Measurements from ENCODE around the gene PDGFD.
"Not testable (repeated sequence)": the region's sequence is repeated elsewhere in the genome, so short reads cannot be mapped to it uniquely, and the experiment has no call there.

The PDGFD gene

DNA sequence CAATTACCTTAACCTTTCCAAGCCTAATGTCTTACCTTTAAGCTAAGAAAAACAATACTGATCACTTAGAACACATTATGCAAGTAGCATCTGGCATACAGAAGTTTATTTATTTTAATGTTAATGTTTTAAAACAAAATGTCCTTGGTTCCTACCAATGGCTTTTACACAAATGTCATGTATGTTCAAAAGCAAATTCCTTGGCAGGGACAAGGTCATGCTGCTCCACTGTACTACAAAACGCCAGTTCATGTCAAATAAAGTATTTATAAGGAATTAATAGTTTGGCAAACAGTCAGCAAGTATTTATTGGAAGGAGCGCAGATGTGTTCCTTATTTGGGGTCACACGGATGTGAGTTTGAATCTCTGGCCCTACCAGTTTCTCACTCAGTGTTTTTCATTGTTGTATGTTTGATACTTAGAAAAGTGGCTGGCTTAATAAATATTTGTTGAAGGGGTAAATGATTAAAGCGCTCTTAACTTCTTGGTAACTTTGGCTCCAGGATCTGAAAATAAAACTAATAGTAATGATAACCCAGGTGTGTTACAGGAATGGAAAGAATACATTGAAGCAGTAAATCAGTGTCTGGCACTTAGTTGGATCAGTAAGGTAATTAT is 108.9 kb downstream of the PDGFD start:
- DNase-seq (ENCODE audit: low read depth in 2 of 2) = no peak

DNA sequence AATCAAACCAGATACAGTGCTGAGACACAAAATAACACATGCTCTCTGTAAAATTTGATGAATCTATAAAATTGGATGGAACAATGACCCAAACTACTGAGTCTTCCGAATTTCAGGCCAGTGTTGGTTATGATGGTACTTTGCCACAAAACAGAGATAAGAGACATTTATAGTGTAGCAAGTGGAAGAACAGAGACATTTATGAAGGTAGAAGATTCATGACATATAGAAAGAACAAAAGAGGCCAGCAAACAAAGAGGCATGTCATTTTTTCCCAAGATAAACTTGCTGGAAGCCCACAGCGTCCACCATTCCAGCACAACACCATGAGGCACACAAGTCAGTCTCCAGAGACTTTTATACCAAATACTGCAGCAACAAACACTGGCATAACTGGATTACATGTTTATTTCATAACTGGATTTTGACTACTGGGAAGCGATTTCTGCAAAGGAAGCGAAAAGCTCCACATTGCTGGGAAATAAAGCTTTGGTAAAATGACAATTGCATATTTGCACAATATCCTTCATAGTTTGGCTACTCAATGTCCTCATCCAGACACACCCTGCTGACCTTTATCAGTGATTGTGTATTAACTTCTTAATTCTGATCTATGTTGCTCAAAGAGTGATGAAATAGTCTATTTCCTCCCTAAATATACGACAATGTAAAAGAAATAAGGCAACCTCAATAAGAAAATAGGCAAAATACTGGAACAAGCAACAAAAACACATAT is 110.0 kb downstream of the PDGFD start:
- DNase-seq (ENCODE audit: low read depth in 2 of 2) = no peak

DNA sequence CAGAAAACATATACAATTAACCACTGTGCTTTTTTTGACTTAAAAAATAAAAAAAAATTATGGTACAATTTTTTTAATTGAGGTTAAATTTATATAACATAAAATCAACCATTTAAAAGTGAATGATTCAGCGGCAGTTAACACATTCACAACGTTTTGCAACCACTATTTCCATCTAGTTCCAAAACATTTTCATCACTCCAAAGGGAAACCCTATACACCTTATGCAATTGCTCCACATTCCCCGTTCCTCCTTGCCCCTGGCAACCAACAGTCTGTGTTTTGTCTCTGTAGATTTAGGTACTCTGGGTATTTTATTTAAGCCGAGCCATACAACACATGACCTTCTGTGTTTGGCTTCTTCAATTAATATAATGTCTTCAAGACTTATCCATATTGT is 112.2 kb downstream of the PDGFD start:
- no peak for DNase-seq (ENCODE audit: low read depth in 2 of 2)

DNA sequence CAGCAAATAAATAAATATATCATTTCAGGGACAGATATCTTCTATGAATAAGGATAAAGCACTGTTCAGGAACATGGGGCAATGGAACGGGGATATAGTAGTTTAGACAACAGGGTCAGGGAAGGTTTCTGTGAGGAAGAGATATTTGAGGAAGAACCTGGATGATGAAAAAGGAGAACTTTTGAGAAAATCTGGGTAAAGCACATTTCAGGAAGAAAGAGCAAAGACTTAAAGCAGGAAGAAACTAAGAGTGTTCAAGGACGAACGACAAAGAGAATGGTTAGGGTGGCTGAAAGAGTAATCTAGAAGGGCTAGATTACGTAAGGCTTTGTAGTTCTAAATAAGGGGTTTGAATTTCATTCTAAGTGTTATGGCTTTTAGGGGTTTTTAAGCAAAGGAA is 114.8 kb downstream of the PDGFD start:
- DNase-seq (ENCODE audit: low read depth in 2 of 2) = no peak

DNA sequence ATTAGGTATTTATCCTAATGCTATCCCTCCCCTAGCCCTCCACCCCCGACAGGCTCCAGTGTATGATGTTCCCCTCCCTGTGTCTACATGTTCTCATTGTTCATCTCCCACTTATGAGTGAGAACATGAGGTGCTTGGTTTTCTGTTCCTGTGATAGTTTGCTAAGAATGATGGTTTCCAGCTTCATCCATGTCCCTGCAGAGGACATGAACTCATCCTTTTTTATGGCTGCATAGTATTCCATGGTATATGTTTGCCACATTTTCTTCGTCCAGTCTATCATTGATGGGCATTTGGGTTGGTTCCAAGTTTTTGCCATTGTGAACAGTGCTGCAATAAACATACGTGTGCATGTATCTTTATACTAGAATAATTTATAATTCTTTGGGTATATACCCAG is 117.1 kb downstream of the PDGFD start:
- DNase-seq (ENCODE audit: low read depth in 2 of 2) = not testable (repeated sequence)

DNA sequence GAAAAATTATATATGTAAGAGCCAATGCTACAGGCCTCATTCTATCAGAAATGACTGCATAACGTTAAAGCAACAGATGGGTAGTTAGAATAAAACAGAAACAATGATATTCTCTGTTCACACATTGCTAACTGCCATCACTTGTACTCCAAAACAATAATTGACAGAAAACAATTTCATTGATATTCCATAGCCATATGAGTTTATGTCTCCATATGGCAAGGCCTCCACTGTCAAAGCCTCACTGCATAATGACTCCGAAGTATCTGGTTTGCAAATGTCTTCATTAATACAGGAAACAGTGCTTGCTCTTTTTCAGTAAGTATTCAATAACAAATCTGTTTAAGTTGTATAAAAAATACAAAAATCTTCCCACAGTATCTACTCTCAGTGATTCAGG is 117.6 kb downstream of the PDGFD start:
- no peak for DNase-seq (ENCODE audit: low read depth in 2 of 2)

DNA sequence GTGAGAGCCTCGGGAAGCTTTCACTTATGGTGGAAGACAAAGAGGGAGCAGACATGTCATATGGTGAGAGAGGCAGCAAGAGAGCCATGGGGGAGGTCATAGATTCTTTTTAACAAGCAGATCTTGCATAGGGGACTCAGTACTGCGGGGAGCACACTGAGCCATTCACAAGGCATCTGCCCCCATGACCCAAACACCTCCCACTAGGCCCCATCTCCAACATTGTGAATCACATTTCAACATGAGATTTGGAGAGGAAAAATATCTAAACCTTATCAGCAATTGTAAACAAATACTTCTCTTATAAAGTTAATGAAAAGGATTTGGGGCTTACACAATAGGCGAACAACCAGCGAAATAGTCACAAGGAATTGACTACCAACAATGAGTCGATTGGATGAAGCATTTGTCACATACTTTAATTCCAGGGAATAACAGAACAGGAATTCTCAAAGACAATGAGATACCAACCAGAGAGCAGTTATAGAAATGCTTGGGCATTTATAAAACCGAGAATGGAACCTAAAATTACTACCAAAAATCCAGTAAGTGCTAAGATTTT is 120.2 kb downstream of the PDGFD start:
- no peak for DNase-seq (ENCODE audit: low read depth in 2 of 2)

DNA sequence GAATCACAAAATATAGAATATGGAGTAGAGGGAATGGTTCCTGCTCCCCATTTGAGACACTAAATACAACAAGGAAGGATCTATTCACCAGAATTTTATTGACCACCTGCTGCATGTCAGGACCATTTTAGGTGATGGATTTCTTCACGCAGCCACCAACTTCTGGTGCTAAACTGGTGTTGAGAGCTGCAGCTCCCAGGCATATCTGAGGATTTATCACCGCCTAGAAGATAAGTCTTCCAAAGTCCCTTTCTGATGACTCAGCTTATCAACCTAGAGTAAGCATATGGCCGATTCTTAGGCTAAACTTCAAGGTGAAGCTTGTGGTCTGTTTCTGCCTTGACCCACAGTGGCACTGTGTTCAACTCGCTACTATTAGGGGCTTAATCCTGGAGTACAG is 120.8 kb downstream of the PDGFD start:
- no peak for DNase-seq (ENCODE audit: low read depth in 2 of 2)

DNA sequence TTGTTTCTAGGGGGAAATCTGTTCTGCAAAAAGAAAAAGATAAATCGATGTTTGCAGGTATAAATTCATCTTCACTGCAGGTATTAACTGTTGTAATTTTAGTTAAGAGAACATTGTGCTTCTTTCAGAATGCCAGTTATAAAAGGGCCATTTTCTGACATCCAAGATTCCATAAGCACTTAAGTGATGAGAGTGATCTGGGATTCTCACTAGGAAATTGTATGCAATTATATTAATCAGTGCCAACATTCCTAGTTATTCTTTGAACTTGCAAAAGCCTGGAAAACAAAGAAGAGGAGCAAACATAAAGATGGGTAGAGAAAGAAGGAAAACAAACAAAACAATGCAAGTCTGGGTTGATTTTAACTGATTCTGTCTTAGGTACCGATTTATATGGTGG is 122.2 kb downstream of the PDGFD start:
- DNase-seq (ENCODE audit: low read depth in 2 of 2) = no peak

DNA sequence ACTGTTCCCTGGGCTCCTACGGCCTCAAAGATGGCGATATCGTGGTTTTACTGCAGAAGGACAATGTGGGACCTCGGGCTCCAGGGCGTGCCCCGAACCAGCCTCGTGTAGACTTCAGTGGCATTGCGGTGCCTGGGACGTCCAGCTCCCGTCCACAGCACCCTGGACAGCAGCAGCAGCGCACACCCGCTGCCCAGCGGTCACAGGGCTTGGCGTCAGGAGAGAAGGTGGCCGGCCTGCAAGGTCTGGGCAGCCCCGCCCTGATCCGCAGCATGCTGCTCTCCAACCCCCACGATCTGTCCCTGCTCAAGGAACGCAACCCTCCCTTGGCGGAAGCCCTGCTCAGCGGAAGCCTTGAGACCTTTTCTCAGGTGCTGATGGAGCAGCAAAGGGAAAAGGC is 127.0 kb downstream of the PDGFD start:
- no peak for DNase-seq (ENCODE audit: low read depth in 2 of 2)

DNA sequence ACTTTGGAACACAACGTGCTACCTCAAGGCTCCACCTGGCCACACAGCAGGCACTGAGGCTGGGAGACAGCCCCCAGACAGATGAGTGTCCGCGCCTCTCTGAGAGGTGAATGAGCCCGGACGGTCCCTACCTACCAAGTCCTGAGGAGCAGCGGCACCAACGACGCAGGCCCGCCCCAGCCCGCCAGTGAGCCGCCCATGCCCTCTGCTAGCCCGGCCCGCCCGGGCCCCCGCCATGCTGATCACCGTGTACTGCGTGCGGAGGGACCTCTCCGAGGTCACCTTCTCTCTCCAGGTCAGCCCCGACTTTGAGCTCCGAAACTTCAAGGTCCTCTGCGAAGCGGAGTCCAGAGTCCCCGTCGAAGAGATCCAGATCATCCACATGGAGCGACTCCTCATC is 127.4 kb downstream of the PDGFD start, which contains the start of gene DDI1:
Gene DDI1, plus strand, starts transcription at position 53 of the 400 bp plus-strand sequence. Its CDS starts 183 bp downstream, at position 236.
- DNase-seq (ENCODE audit: low read depth in 2 of 2) = no peak

DNA sequence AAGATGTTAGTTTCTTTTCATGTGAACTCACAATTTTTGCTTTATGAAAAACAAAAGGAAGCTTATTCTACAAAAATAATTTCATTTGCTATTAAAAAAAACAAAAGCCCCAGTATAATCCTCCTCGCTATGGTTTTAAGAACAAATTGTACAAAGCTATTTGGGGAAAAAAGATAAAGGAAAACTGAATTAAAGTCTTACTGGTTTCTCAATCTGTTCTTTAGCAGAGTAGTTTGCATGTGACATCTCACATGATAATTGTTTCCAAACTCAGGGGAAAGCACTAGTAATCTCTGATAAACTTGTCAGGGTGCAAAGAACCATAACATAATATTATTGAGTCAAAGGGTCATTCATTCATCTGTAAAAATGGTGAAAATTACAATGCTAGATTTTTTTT is 130.4 kb downstream of the PDGFD start:
- no peak for DNase-seq (ENCODE audit: low read depth in 2 of 2)

DNA sequence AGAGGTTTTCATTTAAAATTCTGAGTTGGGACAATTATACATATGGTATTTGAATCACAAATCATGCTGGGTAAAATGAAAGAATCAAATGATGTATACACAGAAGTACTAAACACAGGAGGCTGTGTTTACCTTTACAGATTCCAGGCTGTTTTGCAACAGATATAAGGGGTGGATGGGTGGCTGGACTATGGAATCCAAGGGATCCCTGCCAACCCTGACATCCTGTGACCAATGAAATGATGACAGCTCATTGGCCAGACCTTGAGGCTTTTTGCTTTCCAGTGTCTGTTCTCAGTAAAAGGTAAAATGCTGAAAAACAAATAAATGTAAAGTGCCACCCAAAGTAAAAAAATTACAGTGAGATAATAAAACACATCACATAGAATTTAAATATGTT is 130.8 kb downstream of the PDGFD start:
- DNase-seq (ENCODE audit: low read depth in 2 of 2) = no peak

DNA sequence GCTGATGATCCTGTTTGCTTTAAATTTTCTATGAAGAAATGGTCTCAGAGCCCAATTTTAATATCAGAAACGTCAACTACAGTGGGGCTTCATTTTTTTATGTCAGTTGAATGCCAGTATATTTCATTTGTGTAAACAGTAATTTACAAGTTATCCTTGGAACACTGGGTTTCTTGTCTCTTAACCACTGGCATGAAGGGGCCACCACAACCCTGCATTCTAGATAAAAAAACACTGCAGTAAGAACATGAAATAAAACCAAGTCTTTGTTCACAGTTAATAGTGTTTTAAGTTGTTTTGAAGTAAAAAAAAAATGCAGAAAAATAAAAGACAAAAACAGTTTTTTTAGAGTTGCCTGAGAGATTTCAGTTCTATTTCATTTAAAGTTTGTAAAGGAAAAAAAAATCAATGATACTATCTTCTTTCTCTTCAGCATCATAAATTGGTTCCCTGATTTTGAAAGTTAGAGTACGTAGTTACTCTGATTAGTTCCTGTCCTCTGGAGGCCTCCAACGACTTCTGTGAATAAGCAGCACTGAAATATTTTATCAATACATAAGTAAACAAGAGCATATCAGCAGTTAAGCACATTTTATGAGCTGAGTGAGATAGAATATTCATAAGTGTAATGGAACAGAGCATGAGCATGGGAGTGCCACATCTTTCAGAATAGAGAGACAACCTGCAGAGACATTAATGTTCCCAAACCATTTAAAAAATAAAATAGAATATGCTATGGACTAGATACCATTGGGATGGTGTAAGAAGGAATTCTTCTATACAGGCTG is 135.3 kb downstream of the PDGFD start:
- DNase-seq (ENCODE audit: low read depth in 2 of 2) = no peak

DNA sequence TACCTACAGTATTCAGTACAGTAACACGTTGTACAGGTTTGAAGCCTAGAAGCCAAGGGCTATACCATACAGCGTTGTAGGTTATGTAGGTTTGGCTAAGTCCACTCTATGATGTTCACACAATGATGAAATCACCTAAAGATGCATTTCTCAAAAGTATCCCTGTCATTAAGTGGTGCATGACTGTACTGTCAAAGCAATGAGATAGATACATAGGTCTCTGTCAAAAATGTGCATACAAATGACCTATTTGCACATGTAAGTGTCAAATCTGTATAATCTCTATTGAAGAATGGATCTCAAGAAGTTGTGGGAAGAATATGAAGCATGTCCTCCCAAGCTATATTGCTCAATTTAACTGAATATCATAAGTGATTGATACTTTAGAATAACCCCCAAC is 139.4 kb downstream of the PDGFD start:
- no peak for DNase-seq (ENCODE audit: low read depth in 2 of 2)

DNA sequence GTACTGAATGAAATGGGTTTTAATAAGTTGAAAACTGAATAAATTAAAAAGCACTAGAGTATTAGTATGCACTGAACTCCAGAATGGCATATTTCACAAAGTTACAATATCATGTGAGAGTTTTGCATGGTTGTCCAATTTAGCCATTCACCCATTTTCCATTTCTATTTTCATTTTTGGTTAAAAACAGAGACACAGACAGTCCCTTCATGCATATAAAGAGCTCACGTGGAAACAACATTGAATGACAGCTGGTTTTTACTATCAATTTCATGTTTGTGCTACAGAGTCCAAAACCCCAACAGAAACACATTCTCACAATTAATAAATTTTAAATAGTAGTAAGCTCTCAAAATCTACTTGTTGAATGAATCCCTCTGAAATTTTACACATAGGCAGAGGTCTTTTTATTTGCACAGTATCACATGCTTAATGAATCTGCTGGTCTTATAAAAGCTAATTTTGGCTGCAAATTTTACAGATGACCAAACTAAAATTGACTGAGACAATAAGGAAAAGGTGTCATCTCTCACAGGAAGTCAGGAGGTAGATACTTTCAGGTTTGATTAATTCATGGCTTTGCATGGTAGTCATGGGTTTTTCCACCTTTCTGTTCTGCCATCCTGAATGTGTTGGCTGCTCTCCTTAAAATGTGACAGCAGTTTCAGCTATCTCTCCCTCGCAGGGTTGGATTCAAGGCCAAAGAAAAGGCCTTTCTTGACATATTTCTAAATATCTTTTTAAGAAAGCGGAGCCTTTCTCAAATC is 148.1 kb downstream of the PDGFD start:
- DNase-seq (ENCODE audit: low read depth in 2 of 2) = no peak

DNA sequence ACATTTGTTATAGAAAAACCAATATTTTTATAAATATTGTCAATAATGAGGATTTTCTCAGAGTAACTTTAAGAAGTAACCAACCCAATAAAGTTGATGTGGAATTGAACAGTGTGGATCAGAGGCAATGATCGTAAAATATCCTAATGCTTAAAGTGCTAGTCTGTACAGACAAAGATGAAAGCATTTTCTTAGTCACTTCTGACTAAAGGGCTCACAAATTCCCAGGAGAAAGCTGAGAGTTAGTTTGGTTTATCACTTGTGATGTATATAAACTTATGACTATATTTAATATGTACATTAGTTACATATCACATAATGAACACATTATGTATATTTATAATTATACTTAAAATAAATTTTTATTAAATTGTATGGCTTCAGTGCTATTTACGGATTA is 152.9 kb downstream of the PDGFD start:
- DNase-seq (ENCODE audit: low read depth in 2 of 2) = no peak

DNA sequence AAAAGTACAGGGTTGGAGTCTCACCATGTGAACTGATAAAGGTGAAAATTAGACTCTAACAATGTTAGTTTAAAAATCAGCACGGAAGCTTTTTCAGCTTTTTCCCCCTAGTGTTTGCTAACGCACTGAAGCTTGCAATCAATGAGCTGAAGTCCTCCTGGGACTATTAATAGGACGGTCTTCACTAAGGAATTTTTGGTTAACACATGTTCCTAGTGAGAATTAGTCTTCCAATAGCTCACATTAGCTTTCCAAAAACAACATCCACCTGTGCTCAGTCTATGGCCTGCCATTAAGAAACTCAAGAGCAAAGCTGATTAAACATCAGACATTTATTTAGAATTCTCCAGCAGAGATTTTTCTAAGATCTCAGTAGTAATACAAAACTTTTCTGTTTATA is 154.2 kb downstream of the PDGFD start:
- no peak for DNase-seq (ENCODE audit: low read depth in 2 of 2)

DNA sequence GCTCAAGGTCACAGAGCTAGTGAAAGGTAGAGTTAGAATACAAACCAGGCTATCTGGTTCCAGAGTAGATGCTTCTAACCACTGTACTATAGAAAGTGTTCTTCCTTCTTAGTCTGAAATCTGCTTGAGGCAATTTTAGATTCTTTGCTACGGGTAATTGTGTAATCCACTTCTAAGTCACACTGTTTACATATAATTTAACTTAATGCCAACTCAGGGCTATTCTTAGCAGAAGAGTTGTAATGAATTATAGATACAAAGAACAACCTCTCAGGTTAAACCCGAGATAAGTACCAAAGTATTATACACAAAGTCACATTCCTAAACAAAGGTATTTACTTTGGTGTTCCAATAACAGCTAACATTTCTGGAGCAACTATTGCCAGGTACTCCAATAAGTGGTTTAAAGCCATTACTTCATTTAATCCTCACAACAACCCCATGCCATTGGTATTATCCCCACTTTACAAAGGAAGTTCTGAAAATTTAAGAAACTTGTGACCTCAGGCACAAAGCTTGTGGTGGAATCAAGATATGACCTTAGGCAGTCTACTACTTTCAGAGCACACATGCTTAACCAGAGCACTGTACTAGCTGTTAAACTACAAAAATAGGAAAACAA is 158.6 kb downstream of the PDGFD start:
- DNase-seq (ENCODE audit: low read depth in 2 of 2) = no peak

DNA sequence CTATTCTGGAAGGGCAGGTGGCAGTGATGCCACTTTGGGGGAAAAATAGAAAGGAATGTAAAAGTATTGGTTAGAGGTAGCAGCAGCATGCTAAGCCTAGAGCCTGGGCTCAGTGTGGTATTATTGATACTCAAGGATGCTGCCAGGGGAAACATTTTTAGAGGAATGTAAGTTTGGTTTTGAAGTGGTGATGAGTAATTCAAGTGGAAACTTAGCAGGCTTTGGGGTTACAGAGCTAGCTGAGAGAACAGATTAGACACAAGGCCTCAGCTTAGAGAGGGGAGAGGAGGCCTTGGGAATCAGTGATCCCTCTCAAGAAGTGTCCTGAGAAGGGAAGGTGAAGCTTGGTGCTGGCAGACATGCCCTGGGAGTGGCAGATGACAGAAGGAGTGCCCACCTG is 160.5 kb downstream of the PDGFD start:
- no peak for DNase-seq (ENCODE audit: low read depth in 2 of 2)

DNA sequence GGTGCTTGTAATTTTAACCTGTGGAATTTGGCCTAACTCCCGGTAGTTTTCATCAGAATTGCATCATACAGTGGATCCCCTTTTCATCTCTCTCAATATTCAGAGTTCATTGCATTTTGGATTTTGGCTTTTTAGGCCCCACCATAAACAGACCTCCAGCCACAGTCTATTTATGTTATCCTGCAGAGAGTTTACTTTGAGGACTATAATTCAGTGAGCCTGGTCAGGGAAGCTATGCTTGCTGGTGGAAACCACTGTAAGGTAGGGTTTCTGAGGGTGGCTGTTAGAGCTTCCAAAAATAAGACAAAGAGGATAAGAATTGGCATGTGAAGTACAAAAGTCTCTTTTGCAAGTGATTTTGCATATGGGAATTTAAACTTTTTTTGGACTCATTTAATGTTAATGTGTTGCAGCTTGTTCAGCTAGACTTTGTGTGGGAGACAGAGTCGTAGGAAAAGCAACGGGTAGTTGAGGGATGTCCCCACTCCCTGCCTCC is 162.3 kb downstream of the PDGFD start:
- no peak for DNase-seq (ENCODE audit: low read depth in 2 of 2)
